Motor neuron (in vitro differentiated cells): ENCODE data around the gene SCARF2. TPM values are rescaled to one million over a fixed set of nuclear protein-coding genes. Genes with fewer than 3 reads are reported as not detected.
"Not testable (repeated sequence)": the region's sequence is repeated elsewhere in the genome, so short reads cannot be mapped to it uniquely, and the experiment has no call there.

Experiments
- ATAC-seq, 8 experiments: fragments of 200-7000 bp; cut with Tn5 transposase; replicated peaks in 6 of 8; 2 replicates each; pipeline ENCODE4 v1.8.0; 2021; ENCODE audit warnings: mild to moderate bottlenecking in 8 of 8, moderate library complexity in 8 of 8
- H3K27ac ChIP-seq, 2 donors: fragments of 250-450 bp; sonication (Bioruptor Pico); 2 replicates each; pipeline ENCODE4 v1.9.0; 2021; ENCODE audit warnings: antibody characterized with exemption in 2 of 2, mild to moderate bottlenecking in 2 of 2, moderate library complexity in 1 of 2
- H3K4me1 ChIP-seq, 2 donors: fragments of 250-450 bp; sonication (Bioruptor Pico); replicated peaks in 1 of 2; 2 replicates each; pipeline ENCODE4 v1.6.1; 2021; ENCODE audit warnings: antibody characterized with exemption in 2 of 2, mild to moderate bottlenecking in 2 of 2, moderate library complexity in 1 of 2
- H3K4me3 ChIP-seq, 5 donors: fragments of 250-450 bp; sonication (Bioruptor Pico); 2 replicates each; pipeline ENCODE4 v1.9.0; 2021; ENCODE audit warnings: antibody characterized with exemption in 5 of 5, mild to moderate bottlenecking in 5 of 5, moderate library complexity in 4 of 5
- WGBS, 10 experiments: fragments of 450-650 bp; shearing (Covaris generic); methylation state at CpG; one replicate each; pipeline ENCODE4 v1.0.0; 2022; 5-methylcytosine and 5-hydroxymethylcytosine counted together
- in situ Hi-C, 9 experiments: fragments of 400-800 bp; cut with MboI; loops; one replicate each; pipeline ENCODE4 v1.15.0; 2021; ENCODE audit warnings: low sequenced_read_pairs in 9 of 9, low pct_unique_long_range_greater_than_20kb in 2 of 9; ENCODE audit not compliant: unreplicated experiment in 9 of 9
- total RNA-seq, 8 experiments: library from RNA; unstranded; fragments of 300-600 nt; gene quantifications; 2 replicates each; pipeline versions ENCODE4 v1.2.3 to v1.2.4, GENCODE V29; 2022

The SCARF2 gene
- total RNA-seq, 8 experiments from 2014 or later: 1.6 to 21.3 (median 4.6) TPM

GRCh38 chr22:20396639-20397038 is 41.0 kb downstream of the SCARF2 start:
- ATAC-seq: peak in 1 of 8 experiments; percentile 11
- peaks cover 27 to 28% of the 10 kb centered on the region in 2 donors for H3K4me1 ChIP-seq
- H3K27ac ChIP-seq: no peak overlapping the region
- H3K4me3 ChIP-seq: peak overlapping the region in 1 of 5 donors; percentile 4
- in situ Hi-C loops: no loop called here
- 17 to 100% (median 69%) methylated on average over 1 of the region's 1 CpG; no CpG with 5 or more reads in 4 of the 10 experiments for WGBS, 10 experiments

GRCh38 chr22:20395907-20396287 is 41.7 kb downstream of the SCARF2 start:
- in situ Hi-C loops: no loop called here
- ATAC-seq: no peak
- 14 to 100% (median 60%) methylated on average over 1 to 2 of the region's 2 CpGs; no CpG with 5 or more reads in 1 of the 10 experiments for WGBS, 10 experiments
- peak overlapping the region in 2 of 5 donors; percentile 8 to 94 for H3K4me3 ChIP-seq
- peaks cover 27 to 28% of the 10 kb centered on the region in 2 donors for H3K4me1 ChIP-seq
- no peak overlapping the region for H3K27ac ChIP-seq

- no peak overlapping the region for H3K27ac ChIP-seq
- whole genome bisulfite sequencing, 10 experiments: 57 to 100% (median 84%) methylated on average over 1 to 13 of the region's 20 CpGs
- peak overlapping the region; percentile 67 to 94 (median 84) for H3K4me3 ChIP-seq
- peaks cover 27 to 28% of the 10 kb centered on the region in 2 donors for H3K4me1 ChIP-seq
- in situ Hi-C loops: no loop called here
- no peak for ATAC-seq
Observed at GRCh38 chr22:20395181-20395906, 42.3 kb downstream of the SCARF2 start.

- Histone ChIP-seq H3K4me1 (peaks cover 27 to 28% of the 10 kb centered on the region in 2 donors), H3K4me3 (peak within 1 kb of the TSS; percentile 67 to 94 (median 84)), H3K27ac (peak within 1 kb of the TSS; percentile 87 to 89)
- 0 to 34% (median 1%) methylated on average over 1 to 8 of the region's 71 CpGs; no CpG with 5 or more reads in 6 of the 10 experiments for WGBS, 10 experiments
- ATAC-seq: peak; percentile 88 to 96 (median 92)
- in situ Hi-C loops: no loop called here
Observed at GRCh38 chr22:20393705-20394476, 43.7 kb downstream of the SCARF2 start, which contains the start of gene ZNF74. Gene ZNF74, plus strand, starts transcription at chr22:20394151. Its CDS starts 478 bp downstream, at chr22:20394629.

- 92 to 100% (median 99%) methylated on average over 2 to 9 of the region's 23 CpGs; no CpG with 5 or more reads in 4 of the 10 experiments for WGBS, 10 experiments
- H3K4me3 ChIP-seq: peak overlapping the region; percentile 67 to 94 (median 84)
- peaks cover 27 to 28% of the 10 kb centered on the region in 2 donors for H3K4me1 ChIP-seq
- H3K27ac ChIP-seq: peak overlapping the region; percentile 87 to 89
- in situ Hi-C loops: no loop called here
- no peak for ATAC-seq
Observed at GRCh38 chr22:20392983-20393704, 44.5 kb downstream of the SCARF2 start.

GRCh38 chr22:20392365-20392881 is 45.2 kb downstream of the SCARF2 start:
- in situ Hi-C loops, ATAC-seq, H3K4me3 ChIP-seq, H3K27ac ChIP-seq: not testable (repeated sequence)
- H3K4me1 ChIP-seq: peaks cover 27 to 28% of the 10 kb centered on the region in 2 donors
- no CpG with 5 or more reads among the region's 53 CpGs for WGBS, 10 experiments

GRCh38 chr22:20391222-20391621 is 46.4 kb downstream of the SCARF2 start:
- H3K4me3 ChIP-seq: no peak overlapping the region
- peaks cover 20 to 22% of the 10 kb centered on the region in 2 donors for H3K4me1 ChIP-seq
- H3K27ac ChIP-seq: no peak overlapping the region
- 25 to 82% (median 46%) methylated on average over 1 to 4 of the region's 4 CpGs; no CpG with 5 or more reads in 3 of the 10 experiments for WGBS, 10 experiments
- in situ Hi-C loops: no loop called here
- no peak for ATAC-seq

- WGBS, 10 experiments: 0 to 85% (median 73%) methylated on average over 1 to 4 of the region's 5 CpGs; no CpG with 5 or more reads in 4 of the 10 experiments
- Histone ChIP-seq H3K27ac (no peak overlapping the region), H3K4me3 (no peak overlapping the region), H3K4me1 (peaks cover 13 to 14% of the 10 kb centered on the region in 2 donors)
- no peak for ATAC-seq
- in situ Hi-C loops: no loop called here
Observed at GRCh38 chr22:20390394-20390907, 47.2 kb downstream of the SCARF2 start.

- Histone ChIP-seq H3K27ac (no peak overlapping the region), H3K4me3 (no peak overlapping the region), H3K4me1 (peaks cover 5 to 6% of the 10 kb centered on the region in 2 donors)
- no peak for ATAC-seq
- WGBS, 10 experiments: 56 to 100% (median 90%) methylated on average over 1 to 6 of the region's 6 CpGs; no CpG with 5 or more reads in 1 of the 10 experiments
- in situ Hi-C loops: no loop called here
Observed at GRCh38 chr22:20389288-20389687, 48.3 kb downstream of the SCARF2 start.

- Histone ChIP-seq H3K4me3 (no peak overlapping the region), H3K4me1 (peaks cover under 1 to 1% of the 10 kb centered on the region in 2 donors), H3K27ac (no peak overlapping the region)
- no peak for ATAC-seq
- in situ Hi-C loops: no loop called here
Observed at GRCh38 chr22:20388200-20388599, 49.4 kb downstream of the SCARF2 start.

- Histone ChIP-seq H3K27ac (no peak overlapping the region), H3K4me3 (no peak overlapping the region), H3K4me1 (no peaks in the 10 kb centered on the region)
- in situ Hi-C loops: no loop called here
- ATAC-seq: no peak
- 13 to 100% (median 83%) methylated on average over 2 to 4 of the region's 4 CpGs for WGBS, 10 experiments
Observed at GRCh38 chr22:20386972-20387371, 50.7 kb downstream of the SCARF2 start.

GRCh38 chr22:20386336-20386735 is 51.3 kb downstream of the SCARF2 start:
- ATAC-seq: no peak
- Histone ChIP-seq H3K4me3 (no peak overlapping the region), H3K4me1 (no peaks in the 10 kb centered on the region), H3K27ac (no peak overlapping the region)
- in situ Hi-C loops: no loop called here
- WGBS, 10 experiments: 52 to 100% (median 93%) methylated on average over 1 to 2 of the region's 2 CpGs
